ENCODE results near the gene ERBB4.
A peak's percentile ranks its signal among the peaks of the same experiment; 100 is the strongest.
"Not testable (repeated sequence)": the region's sequence is repeated elsewhere in the genome, so short reads cannot be mapped to it uniquely, and the experiment has no call there.

The ERBB4 gene

DNA sequence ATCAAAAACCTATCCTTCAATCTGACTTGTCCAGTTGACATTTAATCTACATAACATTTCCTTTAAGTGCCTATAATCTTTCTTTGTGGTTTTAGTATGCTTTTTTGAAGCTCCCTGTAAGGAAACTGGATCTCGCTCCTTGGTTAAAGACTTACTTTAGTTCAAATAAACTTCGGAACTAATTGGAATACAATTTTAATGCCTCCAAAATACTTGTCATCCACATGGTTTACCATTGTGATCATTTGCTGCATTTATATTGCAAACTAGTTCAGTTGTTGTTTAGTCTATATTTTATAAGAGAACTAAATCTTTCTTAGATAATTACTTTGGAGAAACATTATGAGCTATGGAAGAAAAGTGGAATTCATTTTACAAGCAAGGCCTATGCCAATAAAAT, 496.0 kb downstream of the ERBB4 start:
- no peak for DNase-seq

DNA sequence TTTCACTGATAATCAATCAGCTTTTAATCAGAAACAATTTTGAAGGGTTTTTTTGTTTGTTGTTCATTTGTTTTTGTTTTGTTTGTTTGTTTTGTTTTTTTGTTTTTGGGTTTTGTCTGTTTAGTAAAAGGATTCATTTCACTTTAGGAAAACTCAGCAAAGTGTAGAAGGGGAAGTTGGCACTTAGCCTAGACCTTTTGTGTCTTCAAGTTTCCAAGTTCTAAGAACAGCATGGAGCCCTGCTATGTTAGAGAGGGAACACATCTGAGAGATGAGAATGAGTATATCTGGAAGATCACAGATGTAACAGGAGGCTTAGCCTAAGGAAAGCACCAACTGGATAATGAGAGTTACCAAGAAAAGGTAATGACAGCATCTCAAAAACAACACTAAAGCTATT, 501.5 kb downstream of the ERBB4 start:
- DNase-seq: no peak

DNA sequence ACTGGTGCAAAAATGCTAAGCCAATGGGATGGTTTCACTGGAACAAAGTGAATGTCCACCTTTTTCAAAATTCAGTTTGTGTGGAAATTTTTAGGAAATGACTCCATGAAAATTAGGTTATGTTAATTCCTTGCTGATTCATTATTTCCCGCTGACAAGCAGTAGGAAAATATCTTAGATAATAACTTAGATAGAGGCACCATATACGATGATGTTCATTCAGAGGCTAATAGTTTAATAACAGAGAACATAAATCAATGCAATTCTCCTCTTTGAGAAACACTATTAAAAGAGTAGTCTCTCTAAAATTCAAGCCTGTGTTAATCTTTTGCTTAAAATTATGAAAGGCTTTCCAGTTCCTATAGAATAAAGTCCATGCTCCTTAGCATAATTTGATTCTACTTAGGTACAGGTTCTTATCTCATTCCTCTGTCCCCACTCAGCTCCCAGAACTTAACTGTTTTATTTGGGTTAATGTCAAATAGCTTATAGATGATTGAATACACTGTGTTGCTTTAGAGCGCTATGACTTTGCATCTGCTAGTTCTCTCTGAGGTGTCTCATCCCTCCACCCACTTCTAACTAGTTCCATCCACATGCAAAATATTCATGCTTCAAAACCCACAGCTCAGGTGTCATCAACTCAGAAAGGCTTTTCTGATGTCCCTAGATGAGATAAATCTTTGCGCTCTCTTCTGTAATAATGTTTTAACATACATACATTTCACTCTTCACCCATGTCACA, 503.6 kb downstream of the ERBB4 start:
- no peak for DNase-seq

DNA sequence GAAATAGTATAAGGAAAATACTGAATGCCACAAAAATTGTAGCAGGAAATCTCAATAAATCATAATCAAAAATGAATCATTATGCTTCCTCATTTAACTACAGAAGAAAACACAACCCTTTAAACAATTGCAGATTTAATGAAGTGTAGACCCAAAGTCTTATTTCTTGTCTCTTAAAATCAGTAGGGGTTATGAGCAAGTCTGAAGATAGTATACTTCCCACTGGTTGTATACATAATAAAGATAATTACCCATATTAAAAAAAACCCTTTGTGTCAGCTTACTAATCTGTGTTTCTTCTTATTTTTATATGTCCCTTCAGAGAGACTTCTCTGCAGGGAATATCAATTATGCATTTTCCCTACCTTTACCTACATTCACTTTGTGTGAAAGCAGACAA, 504.7 kb downstream of the ERBB4 start:
- DNase-seq: peak; percentile 57

DNA sequence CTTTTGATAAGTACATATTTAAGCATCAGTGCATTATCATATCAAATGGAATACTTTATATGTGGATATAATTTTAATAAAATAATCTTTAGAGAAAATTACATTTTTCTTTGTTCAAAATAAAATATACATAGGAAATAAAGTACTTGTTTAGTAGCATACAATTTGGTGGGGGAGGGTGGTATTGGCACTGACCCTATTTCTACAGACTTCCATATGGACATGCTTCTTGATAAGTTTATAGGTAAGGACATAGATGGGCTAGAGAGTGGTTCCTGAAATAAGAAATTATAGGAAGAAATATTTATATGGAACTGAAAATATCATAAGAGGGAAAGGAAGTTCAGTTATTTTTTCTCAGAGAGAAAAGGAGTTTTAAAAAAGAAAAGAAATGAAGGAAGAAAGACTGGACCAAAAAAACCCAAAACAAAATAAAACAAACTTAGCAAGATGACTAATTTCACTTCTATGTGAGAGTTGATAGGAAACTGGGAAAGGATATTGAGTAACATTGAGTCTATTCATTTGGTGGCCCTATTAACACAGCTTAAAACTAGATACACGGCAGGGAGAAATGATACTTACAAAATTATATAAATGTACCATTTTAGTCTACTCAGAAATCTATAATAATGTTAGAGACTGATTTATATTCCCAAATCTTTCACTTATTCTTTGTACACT, 505.9 kb downstream of the ERBB4 start:
- no peak for DNase-seq

DNA sequence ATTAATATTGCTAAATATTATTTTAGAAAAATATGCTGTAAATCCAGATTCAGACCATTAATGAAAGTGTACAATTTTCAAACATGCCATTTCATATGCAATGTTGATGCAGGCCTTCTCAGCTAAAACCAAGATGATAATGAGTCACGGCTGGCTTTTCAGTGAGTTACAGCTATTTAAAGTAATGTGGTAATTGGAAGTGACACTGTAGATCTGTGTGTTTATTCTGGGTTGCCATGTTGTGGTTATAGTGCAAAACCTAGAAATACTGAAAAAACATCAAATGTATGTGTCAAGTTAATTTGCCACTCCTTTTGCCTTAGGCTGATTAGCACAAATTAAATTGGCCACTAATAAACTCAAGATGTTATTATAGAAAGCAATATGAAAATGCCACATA, 506.6 kb downstream of the ERBB4 start:
- no peak for DNase-seq

DNA sequence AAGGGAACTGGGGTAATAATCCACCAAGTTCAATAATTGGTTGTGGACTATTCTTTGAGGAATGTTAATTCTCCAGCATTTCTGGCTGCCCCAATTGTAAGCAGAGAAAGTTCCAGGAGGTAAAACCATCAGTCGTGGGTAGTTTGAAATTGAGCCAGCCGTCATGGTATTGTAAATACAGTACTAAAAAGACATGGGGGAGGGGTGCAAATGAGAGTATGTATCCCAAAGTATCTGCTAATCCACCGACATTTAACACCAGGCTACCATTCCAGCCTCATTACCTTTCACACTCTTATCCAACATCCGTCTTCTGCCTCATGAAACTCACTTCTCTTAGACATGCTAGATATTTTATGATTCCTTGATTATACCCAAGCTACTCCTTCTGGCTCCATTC, 507.9 kb downstream of the ERBB4 start:
- DNase-seq: no peak

DNA sequence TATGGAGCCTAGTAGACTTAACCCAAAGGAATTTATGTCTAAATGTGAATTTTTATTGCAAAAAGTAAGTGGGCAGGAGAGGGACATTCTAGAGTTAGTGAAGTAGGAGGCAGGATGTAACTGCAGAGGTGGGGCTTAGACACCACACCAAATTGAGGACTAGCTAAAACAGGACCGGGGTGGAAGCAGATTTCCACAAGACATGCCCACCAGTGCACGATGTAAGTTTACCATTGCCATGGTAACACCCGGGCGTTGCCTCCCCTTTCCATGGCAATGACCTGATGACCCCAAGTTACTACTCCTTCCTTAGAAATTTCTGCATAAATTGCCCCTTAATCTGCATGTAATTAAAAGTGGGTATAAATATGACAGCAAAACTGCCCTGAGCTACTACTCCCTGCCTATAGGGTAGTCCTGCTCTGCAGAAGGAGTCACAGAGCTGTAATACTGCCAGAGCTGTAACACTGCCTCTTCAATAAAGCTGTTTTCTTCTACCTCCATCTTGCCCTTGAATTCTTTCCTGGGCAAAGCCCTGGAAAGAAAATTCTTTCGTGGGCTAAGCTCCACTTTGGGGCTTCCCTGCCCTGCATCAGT, 509.7 kb downstream of the ERBB4 start:
- DNase-seq: no peak

DNA sequence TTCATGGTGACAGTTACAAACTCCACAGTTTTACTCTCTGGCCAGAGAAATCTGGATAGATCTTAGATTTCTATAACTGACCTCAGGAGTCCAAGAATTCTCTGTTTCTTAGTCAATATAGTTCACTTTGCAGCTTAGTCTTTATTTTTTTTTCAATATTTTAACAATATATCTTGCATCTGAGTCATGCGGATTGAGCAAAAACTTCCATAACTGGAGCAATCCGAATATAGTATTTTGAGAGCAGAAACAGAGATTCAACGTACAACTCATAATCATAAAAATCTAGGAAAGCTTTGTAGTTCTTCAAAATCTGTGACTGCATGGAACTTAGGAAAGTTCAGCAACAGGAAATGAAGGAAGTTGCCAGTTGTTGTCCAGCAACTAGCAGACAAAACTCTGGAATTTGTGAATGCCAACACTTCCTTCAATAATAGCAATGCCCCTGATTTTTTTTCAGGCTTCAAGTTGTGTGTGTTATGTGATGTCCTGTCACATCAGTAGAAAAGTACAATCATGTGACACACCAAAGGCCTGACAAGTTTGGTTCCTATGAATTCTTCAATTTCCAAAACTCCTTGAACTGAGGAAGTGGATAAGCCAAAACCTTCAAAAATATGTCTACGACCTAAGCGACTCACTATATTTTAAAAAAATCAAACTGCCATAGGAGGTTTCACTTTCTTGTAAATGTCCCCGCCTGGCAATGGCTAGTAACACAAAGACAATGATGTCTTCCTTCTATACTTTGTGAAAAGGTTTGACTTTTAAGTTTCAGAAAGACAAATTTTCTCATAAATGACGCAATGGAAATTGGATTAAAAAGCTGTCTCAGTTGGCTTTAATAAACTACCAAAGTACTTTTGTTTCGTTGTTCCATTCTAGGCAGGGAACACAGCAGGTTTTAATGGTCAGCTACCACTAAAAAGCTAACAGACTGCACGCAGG, 510.6 kb downstream of the ERBB4 start:
- no peak for DNase-seq

DNA sequence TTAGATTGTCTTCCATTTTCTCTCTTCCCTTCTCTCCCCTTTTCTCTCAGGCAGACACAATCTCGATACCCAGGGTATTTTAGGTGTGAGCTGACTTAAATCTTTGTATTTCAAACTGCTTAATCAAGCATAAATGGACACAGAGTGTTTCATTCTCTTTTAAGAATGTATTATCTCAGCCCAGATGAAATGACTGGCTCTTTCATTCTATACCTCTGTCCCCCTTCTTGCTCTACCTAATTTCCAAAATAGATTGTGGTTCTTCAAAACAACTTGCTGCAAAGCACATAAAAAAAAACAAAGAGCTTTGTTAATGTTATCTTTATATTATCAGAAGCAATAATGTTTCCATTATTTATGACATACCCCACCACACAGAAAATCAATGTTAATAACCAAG, 514.6 kb downstream of the ERBB4 start:
- no peak for DNase-seq

DNA sequence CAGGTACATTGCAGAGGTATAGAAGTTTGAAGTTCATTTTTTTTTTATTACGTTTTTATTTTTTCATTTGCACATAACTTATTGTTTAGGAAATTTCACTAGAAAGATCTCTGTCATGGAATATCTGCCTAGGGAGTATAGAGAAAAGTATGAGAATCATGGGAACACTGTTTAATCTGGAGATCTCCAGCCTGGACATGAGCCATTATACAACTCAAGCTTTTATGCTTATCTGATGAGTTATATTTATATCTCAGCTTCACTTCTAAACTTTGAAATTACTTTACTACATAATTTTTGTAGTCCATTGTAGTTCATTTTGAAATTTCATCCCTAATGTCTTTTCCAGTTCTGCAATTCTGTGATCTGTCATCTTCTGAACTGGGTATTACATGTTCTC, 515.6 kb downstream of the ERBB4 start:
- DNase-seq: no peak

DNA sequence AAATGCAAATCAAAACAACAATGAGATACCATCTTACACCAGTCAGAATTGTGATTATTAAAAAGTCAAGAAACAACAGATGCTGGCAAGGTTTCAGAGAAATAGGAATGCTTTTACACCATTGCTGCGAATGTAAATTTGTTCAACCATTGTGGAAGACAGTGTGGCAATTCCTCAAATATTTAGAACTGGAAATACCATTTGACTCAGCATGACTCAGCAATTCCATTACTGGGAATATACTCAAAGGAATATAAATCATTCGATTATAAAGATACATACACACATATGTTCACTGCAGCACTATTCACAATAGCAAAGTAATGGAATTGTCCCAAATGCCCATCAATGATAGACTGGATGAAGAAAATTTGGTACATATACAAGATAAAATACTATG, 516.7 kb downstream of the ERBB4 start:
- no peak for DNase-seq

DNA sequence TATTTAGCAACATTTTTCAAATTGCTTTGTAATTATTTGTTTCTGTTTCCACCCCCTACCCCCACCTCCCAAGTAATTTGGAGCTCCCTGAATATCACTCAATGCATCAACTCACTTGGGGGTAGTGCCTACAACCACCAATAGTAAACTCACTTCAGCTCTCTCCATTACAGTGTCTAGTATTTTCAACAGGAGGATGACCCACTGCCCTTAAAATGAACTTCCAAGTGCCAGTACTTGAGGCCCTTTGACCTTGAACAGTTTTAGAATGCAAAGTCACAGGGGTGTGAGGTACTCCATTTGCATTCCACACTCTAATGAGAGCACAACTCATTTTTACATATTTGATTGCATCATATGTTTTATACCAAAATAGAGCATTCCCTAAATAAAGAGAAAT, 523.0 kb downstream of the ERBB4 start:
- no peak for DNase-seq

DNA sequence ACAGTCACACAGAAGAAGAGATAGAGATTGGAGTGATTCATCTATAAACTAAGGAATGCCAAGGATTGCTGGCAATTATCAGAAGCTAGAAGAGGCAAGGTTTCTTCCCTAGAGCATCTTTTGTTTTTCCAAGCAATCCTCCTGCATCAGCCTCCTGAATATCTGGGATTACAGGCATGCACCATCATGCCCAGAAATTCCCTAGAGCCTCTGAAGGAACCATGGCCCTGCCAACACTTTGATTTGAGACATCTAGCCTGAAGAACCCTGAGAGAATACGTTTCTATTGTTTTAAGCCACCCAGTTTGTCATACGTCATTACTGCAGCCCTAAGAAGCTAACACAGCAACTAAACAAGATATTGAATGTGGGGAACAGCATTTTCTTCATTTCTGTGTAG, 525.0 kb downstream of the ERBB4 start:
- DNase-seq: no peak

DNA sequence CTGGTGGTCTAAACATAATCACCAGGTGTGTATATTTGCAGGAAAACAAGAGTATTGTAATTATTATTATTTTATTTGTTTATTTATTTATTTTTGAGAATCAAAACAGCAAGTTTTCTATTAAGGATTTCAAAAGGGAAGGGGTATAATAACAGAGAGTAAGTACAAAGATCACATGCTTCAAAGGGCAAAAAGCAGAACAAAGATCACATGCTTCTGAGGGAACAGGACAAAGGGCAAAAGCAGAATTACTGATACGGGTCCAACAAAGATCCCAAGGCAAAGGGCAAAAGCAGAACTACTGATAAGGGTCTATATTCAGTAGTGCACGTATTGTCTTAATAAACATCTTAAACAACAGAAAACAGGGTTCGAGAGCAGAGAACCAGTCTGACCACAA, 528.3 kb downstream of the ERBB4 start:
- DNase-seq: not testable (repeated sequence)

DNA sequence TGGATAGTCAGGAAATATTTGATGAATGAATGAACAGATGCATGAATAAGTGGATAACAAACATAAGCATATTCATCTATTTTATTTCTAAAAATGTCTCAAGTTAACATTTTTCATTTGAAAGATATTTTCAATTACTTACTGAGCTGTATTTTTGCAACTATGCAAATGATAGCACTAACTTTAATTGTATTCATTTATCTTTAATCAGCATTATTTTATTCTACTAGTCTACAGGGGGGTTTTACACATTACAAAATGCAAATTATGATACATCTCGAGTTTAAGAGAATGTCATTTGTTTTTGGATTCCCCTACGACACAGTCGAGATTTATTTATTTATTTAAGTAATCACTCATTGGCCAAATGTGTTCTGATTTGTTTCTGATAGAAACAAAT, 530.6 kb downstream of the ERBB4 start:
- no peak for DNase-seq

DNA sequence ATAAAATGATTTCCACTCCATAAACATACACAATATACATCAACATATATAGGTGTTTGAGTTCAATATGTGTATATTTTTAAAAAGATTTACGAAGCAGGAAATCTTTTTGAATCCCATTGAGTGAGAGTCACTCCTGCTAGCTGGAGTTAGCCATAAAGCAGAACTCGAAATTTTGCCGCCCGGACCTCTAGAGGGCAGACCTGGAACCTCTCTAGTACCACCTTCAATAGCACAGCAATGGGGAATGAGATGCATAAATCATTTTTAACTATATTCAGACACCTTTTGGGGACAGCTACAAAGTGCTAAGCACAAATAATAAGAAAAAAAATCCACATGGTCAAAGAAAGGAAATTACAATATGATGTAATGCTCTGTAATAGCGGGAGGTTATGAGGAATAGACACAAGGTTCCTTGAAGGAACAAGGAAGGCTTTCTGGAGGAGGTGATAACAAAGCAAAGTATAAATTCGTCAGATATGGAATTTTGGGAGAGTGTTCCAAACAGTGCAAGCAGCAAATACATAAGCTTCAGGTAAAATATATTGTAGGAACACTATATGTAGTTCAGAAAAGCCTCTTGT, 533.4 kb downstream of the ERBB4 start:
- peak; percentile 51 for DNase-seq

DNA sequence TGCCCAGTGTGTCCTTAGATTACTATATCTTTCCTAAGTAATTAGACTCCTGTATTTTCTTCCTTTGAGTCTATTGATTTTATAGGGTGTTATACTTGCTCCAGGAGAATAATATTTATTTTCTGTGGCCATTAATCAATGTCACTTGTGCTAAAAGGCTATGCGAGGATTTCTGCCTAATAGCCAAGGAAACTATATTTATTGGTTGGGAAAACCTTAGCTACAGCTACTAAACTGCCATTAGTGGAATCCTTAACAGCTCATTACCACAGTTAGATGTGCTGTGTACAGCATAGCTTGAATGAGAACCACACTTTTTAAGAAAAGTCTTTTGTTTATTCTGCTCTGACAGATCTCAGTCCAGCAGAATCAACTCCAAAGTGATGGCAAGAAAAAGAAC, 537.3 kb downstream of the ERBB4 start:
- DNase-seq: no peak

DNA sequence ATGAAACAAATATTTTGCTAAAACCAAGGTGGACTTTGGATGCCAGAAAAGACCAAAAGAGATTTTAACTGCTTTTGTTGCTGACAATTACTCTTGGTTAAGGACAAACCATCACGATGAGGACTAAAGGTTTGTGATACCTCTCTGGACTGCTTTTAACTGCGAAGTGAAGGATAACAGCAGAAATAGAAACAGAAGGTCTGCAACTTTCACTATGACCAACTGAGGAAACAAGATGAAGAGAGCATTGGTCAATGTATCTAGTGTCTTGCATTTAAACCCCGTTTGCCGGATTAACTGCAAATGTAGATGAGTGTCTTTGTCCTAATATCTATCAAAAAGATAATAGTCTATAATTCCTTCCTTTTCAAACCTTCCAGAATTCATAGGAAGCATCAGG, 541.7 kb downstream of the ERBB4 start:
- no peak for DNase-seq

DNA sequence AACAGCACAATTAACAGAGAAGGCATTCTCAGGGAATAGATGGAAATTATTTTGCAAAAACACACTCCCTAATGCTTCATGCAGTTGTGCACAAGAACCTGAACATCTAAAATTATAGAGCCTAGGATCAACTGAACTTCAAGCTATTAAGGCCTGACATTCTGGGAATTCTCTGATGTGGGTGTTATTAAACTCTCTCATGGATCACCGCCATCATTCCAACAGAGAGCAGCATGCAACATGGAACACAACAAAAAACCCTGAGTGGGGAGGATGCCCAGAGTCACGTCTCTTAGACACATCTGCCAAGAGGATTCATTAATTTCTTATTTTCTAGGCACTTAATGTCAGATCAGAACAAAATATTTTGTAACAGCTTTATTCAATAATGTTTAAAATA, 543.8 kb downstream of the ERBB4 start:
- DNase-seq: no peak

DNA sequence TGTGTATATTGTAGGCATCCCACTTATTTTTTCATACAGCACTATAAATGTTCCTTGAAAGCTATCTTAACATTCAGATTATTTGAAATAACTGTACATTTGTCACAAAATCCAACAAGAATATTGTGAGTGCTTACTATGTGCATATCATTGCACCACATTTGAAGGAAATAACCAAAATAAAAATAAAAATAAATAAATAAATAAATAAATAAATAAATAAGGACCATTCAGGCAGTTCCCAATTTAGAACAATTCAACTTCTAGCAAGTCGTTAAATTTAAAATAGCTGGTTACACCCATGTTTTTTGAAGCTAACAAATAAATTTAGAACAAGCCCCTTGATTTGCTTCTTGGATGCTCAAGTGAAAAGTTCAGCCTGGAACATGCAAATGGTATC, 548.3 kb downstream of the ERBB4 start:
- no peak for DNase-seq

DNA sequence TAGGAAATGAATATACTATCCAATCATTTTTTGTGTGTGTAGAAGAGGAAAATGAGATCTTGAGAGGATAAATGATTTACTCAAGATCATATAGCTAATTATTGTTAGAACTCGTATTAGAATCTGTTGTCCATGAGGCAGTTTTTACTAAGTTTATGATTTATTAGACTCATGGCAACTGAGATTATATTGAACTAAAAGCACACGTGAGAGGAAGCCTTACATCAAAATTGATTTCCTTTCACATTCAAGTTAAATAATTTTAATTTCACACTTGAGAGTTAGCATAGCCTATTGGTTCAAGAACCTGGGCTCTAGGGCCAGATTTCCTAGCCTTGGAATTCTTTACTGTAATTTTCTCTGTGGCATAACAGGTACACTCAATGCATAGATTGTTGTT, 552.3 kb downstream of the ERBB4 start:
- DNase-seq: no peak

DNA sequence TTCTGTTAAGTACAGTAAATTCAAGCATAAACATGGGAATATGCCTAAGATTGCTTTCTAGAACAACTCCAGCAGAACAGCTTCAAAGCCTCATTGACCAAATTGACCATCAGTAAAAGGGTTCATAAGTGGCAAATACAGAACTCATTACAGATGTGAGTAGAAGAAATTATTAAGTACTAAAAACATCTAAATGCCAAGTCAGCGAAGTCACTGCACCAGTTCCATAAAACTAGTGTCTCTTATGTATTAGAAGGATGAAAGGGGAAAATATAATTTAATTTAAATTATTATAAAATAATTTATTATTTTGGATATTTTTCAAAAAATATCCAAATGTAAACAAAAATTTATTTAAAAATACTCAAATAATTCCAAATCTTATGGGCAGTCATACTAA, 553.2 kb downstream of the ERBB4 start:
- DNase-seq: no peak
